Brain microvascular endothelial cell (primary cell): Measurements from ENCODE around the gene ZNF626.
"Not testable (repeated sequence)": the region's sequence is repeated elsewhere in the genome, so short reads cannot be mapped to it uniquely, and the experiment has no call there.

ENCODE experiments used
- DNase-seq: peaks from one replicate; pipeline ENCODE4 v3.0.0-alpha.2; 2020
- H3K27ac ChIP-seq: fragments of 250-450 bp; sonication (Bioruptor Pico); 2 replicates; pipeline ENCODE4 v1.5.1; 2020; ENCODE audit warnings: mild to moderate bottlenecking, moderate library complexity
- H3K27me3 ChIP-seq: fragments of 250-450 bp; sonication (Bioruptor Pico); replicated peaks from 2 replicates; pipeline ENCODE4 v1.5.1; 2020; ENCODE audit warnings: mild to moderate bottlenecking
- H3K36me3 ChIP-seq: fragments of 250-450 bp; sonication (Bioruptor Pico); replicated peaks from 2 replicates; pipeline ENCODE4 v1.5.1; 2020; ENCODE audit warnings: mild to moderate bottlenecking
- H3K4me3 ChIP-seq: 2 replicates; pipeline ENCODE4 v1.5.1; 2011; ENCODE audit warnings: low read depth, mild to moderate bottlenecking, control low read depth, low read length, moderate library complexity
- in situ Hi-C: cut with HindIII; loops from 2 replicates; pipeline ENCODE4 v1.10.0; 2017; ENCODE audit warnings: low sequenced_read_pairs, low pct_ligation_motif_present
- TF ChIP-seq, protein P1 (sequence below): IDR thresholded peaks from 2 replicates; pipeline ENCODE4 v1.5.1; 2011; ENCODE audit warnings: low read depth, mild to moderate bottlenecking, moderate library complexity, low read length, control low read depth, inconsistent platforms; ENCODE audit errors: missing control alignments

ZNF626 gene

DNA sequence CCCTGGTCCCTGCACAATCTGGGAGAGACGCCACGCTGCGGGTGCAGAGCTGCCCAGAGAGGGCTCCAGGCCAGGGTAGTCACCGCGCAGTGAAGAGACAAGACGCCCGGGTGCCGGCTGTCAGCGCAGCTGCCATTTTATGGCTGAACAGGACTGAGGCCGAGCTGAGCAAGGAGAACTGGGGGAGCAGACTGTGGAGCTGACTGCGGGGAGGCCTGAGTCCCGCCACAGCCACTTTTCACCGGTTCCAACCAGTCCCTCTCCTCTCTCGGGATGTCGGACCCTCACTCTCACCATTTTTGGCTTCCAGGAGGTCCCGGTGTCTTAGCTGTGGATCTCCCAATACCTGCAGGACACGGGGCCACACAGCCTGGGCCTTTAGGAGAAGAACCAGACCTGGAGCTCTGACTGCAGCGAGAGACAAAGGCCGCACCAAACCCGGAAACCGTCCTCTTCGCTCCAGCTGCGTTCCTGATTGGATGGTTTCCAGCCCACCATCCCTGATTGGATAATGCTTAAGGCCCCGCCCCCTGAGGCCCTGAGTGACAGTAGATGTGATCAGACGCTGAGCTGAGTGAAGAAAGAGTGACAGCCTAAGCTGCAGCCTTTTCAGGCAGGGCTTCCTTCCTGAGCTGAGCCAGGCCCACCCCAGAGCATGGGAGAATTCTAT, at the start of gene ZNF626:
Gene ZNF626 (minus strand): TSS at position 422 of the 670 bp plus-strand sequence. CDS start 125 bp downstream, at position 297.
- Histone ChIP-seq H3K27me3 (no peaks in the 10 kb centered on the region), H3K27ac (peak within 1 kb of the TSS; percentile 87), H3K36me3 (peaks cover 12% of the 10 kb centered on the region), H3K4me3 (peak within 1 kb of the TSS; percentile 82)
- TF ChIP-seq, protein P1, sequence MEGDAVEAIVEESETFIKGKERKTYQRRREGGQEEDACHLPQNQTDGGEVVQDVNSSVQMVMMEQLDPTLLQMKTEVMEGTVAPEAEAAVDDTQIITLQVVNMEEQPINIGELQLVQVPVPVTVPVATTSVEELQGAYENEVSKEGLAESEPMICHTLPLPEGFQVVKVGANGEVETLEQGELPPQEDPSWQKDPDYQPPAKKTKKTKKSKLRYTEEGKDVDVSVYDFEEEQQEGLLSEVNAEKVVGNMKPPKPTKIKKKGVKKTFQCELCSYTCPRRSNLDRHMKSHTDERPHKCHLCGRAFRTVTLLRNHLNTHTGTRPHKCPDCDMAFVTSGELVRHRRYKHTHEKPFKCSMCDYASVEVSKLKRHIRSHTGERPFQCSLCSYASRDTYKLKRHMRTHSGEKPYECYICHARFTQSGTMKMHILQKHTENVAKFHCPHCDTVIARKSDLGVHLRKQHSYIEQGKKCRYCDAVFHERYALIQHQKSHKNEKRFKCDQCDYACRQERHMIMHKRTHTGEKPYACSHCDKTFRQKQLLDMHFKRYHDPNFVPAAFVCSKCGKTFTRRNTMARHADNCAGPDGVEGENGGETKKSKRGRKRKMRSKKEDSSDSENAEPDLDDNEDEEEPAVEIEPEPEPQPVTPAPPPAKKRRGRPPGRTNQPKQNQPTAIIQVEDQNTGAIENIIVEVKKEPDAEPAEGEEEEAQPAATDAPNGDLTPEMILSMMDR = no peak
- in situ Hi-C loops = no loop called here
- peak; percentile 98 for DNase-seq

DNA sequence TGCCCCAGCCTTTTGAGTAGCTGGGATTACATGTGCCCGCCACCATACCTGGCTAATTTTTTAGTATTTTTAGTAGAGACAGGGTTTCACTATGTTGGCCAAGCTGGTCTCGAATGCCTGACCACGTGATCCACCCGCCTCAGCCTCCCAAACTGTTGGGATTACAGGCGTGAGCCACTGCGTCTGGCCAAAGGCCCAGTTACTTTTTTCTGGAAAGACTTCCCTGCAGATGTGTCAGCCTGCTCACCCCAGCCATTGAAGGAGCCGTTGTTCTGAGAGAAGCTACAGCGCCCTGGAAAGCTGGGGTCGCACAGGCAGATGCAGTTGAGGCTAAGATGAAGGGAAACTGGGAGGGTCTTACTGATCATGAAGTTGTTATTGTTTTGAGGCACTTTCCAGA, 7.9 kb upstream of the ZNF626 start:
- DNase-seq = no peak
- H3K27ac ChIP-seq = no peak overlapping the region
- TF ChIP-seq, protein P1 = no peak
- no peak overlapping the region for H3K4me3 ChIP-seq
- H3K36me3 ChIP-seq = no peaks in the 10 kb centered on the region
- H3K27me3 ChIP-seq = no peaks in the 10 kb centered on the region
- in situ Hi-C loops = no loop called here

DNA sequence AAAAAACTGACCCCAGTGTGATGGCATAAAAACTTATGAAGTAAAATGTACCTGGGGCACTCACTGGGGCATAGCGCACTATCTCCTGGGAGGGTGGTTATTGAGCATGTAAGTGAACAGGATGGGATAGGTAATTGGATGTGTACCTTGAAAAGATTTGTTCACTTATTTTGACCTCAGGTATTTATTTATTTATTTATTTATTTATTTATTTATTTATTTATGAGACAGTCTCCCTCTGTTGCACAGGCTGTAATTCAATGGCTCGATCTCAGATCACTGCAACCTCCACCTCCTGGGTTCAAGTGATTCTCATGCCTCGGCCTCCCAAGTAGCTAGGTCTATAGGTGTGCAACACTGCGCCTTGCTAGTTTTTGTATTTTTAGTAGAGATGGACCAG, 5.9 kb upstream of the ZNF626 start:
- H3K4me3 ChIP-seq = no peak overlapping the region
- H3K27me3 ChIP-seq = no peaks in the 10 kb centered on the region
- no peaks in the 10 kb centered on the region for H3K36me3 ChIP-seq
- DNase-seq = no peak
- in situ Hi-C loops = no loop called here
- TF ChIP-seq, protein P1 = no peak
- no peak overlapping the region for H3K27ac ChIP-seq

DNA sequence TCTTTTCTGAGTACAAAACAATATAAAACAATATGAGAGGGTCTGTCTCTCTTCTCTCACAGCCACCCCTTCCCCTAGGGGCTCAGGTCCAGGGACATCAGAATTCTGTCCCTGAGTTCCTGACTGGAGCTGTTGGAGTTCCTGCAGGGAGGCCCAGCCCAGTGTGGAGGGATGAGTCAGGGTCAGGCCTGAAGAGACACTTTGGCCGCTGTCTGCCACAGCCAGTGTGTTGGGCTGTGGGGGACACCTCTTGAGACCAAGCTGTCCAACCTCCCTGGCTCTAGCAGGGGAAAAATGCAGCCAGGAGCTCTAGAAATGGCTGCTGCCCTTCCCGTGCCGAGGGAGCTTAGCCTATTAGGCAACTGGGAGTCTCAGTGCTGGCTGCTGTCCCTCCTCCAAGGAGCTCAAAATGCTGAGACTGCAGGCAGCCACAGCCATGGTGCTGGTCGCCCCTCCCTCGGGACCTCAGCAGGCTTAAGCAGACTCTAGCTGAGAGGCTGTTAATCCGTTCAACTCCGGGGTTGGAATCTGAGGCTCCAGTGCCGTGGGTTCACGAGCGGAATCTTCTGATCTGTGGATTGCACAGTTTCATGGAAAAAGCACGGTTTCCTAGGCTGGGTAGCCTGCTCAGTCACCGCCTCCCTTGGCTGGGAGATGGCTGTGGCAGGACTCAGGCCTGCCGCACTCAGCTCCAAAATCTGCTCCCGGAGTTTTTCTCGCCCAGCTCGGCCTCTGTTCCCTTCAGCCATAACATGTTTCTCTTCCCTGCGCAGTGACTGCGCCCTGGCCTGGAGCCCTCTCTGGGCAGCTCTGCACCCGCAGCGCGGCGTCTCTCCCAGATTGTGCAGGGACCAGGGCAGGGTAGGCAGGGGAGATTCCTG, 3.8 kb upstream of the ZNF626 start:
- Histone ChIP-seq H3K27me3 (no peaks in the 10 kb centered on the region), H3K27ac (no peak overlapping the region), H3K4me3 (peak overlapping the region; percentile 3), H3K36me3 (no peaks in the 10 kb centered on the region)
- in situ Hi-C loops = no loop called here
- TF ChIP-seq, protein P1 = no peak
- no peak for DNase-seq

GRCh38 chr19:20664475-20664874, 3.1 kb upstream of the ZNF626 start:
- H3K27ac ChIP-seq, H3K27me3 ChIP-seq, DNase-seq, H3K36me3 ChIP-seq, in situ Hi-C loops, H3K4me3 ChIP-seq: not testable (repeated sequence)

GRCh38 chr19:20662421-20663105, 1.2 kb upstream of the ZNF626 start:
- in situ Hi-C loops = no loop called here
- TF ChIP-seq, protein P1 = no peak
- H3K27ac ChIP-seq = no peak overlapping the region
- DNase-seq = no peak
- H3K27me3 ChIP-seq = no peaks in the 10 kb centered on the region
- no peak overlapping the region for H3K4me3 ChIP-seq
- peaks cover 6% of the 10 kb centered on the region for H3K36me3 ChIP-seq
